Measurements from ENCODE around the gene SERPINA10. TPM values are rescaled to one million over a fixed set of nuclear protein-coding genes. Genes with fewer than 3 reads are reported as not detected.

SERPINA10 gene
- total and polyA plus RNA-seq, 9 donors = 0.03 to 0.19 (median 0.05) TPM; not detected in 4

DNA sequence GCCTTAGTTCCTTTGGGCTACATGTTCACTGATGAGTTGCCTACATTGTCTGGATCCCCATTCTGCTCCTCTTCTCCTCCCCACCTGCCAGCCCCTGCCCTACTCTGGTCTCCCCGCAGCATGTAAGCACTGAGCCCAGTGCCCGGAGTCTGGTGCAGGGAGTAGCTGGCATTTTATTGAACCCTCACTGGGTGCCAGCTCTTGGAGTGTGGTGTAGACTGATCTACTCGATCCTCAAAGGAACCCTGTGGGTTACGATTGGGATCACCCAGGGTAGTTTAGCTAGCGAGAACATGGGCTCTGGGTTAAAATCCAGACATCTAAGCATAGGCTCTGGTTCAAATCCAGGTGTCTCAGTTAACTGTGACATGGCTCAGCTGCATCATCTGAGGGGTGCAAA lies 38.4 kb upstream of the SERPINA10 start:
- no peak for DNase-seq
- H3K4me3 ChIP-seq (ENCODE audit: low read length) = no peak overlapping the region
- H3K4me1 ChIP-seq (ENCODE audit: control insufficient read depth, insufficient read depth, low read length) = no peaks in the 10 kb centered on the region
- 94% methylated on average over 4 of the region's 5 CpGs for WGBS (ENCODE audit: insufficient coverage)
- H3K27ac ChIP-seq (ENCODE audit: low read length) = no peak overlapping the region
- H3K9me3 ChIP-seq (replicated peaks; ENCODE audit: control insufficient read depth, low read depth, low read length) = no peaks in the 10 kb centered on the region
- H3K27me3 ChIP-seq (ENCODE audit: control insufficient read depth, insufficient read depth, low read length) = no peaks in the 10 kb centered on the region
- H3K36me3 ChIP-seq (ENCODE audit: control insufficient read depth, insufficient read depth, low read length) = no peaks in the 10 kb centered on the region

GRCh38 chr14:94330857-94331256 lies 37.8 kb upstream of the SERPINA10 start:
- WGBS (ENCODE audit: insufficient coverage) = 53% methylated on average over 2 of the region's 2 CpGs
- Histone ChIP-seq H3K27ac (ENCODE audit: low read length) (no peak overlapping the region), H3K27me3 (ENCODE audit: control insufficient read depth, insufficient read depth, low read length) (no peaks in the 10 kb centered on the region)

DNA sequence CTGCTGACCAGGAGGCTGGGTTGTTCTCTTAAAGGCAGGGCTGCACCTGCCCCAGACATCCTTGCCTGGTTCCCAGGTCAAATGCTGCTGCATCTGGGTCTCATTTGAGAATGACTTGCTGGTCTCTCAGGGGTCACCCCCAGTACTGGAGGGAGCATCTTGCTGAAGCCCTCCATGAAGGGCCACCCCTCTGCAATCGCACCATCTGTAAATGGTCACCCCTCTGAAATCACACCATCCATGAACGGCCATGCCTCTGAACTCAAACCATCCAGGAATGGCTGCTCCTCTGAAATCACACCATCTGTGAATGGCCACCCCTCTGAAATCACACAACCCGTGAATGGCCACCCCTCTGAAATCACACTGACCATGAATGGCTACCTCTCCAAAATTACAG lies 37.4 kb upstream of the SERPINA10 start:
- Histone ChIP-seq H3K4me3 (ENCODE audit: low read length) (no peak overlapping the region), H3K36me3 (ENCODE audit: control insufficient read depth, insufficient read depth, low read length) (no peaks in the 10 kb centered on the region), H3K9me3 (replicated peaks; ENCODE audit: control insufficient read depth, low read depth, low read length) (no peaks in the 10 kb centered on the region), H3K4me1 (ENCODE audit: control insufficient read depth, insufficient read depth, low read length) (no peaks in the 10 kb centered on the region), H3K27me3 (ENCODE audit: control insufficient read depth, insufficient read depth, low read length) (no peaks in the 10 kb centered on the region), H3K27ac (ENCODE audit: low read length) (no peak overlapping the region)
- WGBS (ENCODE audit: insufficient coverage) = 83% methylated on average over 3 of the region's 3 CpGs
- no peak for DNase-seq

More at GRCh38 chr14:94330857-94331256, 37.8 kb upstream of the SERPINA10 start:
- H3K9me3 ChIP-seq (replicated peaks; ENCODE audit: control insufficient read depth, low read depth, low read length) = no peaks in the 10 kb centered on the region
- no peak for DNase-seq
- no peak overlapping the region for H3K4me3 ChIP-seq (ENCODE audit: low read length)
- no peaks in the 10 kb centered on the region for H3K36me3 ChIP-seq (ENCODE audit: control insufficient read depth, insufficient read depth, low read length)
- no peaks in the 10 kb centered on the region for H3K4me1 ChIP-seq (ENCODE audit: control insufficient read depth, insufficient read depth, low read length)

GRCh38 chr14:94329857-94330256 lies 36.8 kb upstream of the SERPINA10 start:
- WGBS (ENCODE audit: insufficient coverage) = 67% methylated on average over 1 of the region's 4 CpGs
- DNase-seq = no peak
- Histone ChIP-seq H3K27ac (ENCODE audit: low read length) (no peak overlapping the region), H3K27me3 (ENCODE audit: control insufficient read depth, insufficient read depth, low read length) (no peaks in the 10 kb centered on the region), H3K9me3 (replicated peaks; ENCODE audit: control insufficient read depth, low read depth, low read length) (no peaks in the 10 kb centered on the region), H3K4me1 (ENCODE audit: control insufficient read depth, insufficient read depth, low read length) (no peaks in the 10 kb centered on the region), H3K4me3 (ENCODE audit: low read length) (no peak overlapping the region), H3K36me3 (ENCODE audit: control insufficient read depth, insufficient read depth, low read length) (no peaks in the 10 kb centered on the region)

GRCh38 chr14:94328196-94328595 lies 35.1 kb upstream of the SERPINA10 start:
- no peaks in the 10 kb centered on the region for H3K4me1 ChIP-seq (ENCODE audit: control insufficient read depth, insufficient read depth, low read length)
- H3K4me3 ChIP-seq (ENCODE audit: low read length) = no peak overlapping the region
- 60% methylated on average over 1 of the region's 2 CpGs for WGBS (ENCODE audit: insufficient coverage)
- H3K27me3 ChIP-seq (ENCODE audit: control insufficient read depth, insufficient read depth, low read length) = no peaks in the 10 kb centered on the region
- H3K9me3 ChIP-seq (replicated peaks; ENCODE audit: control insufficient read depth, low read depth, low read length) = no peaks in the 10 kb centered on the region
- H3K27ac ChIP-seq (ENCODE audit: low read length) = no peak overlapping the region
- no peak for DNase-seq
- no peaks in the 10 kb centered on the region for H3K36me3 ChIP-seq (ENCODE audit: control insufficient read depth, insufficient read depth, low read length)

GRCh38 chr14:94322648-94323570 lies 29.8 kb upstream of the SERPINA10 start, which contains the start of gene SERPINA6:
Gene SERPINA6 (minus strand): TSS chr14:94323336. CDS start chr14:94314648, 8,688 bp downstream.
- DNase-seq = no peak
- Histone ChIP-seq H3K9me3 (replicated peaks; ENCODE audit: control insufficient read depth, low read depth, low read length) (no peaks in the 10 kb centered on the region), H3K27ac (ENCODE audit: low read length) (no peak within 1 kb of the TSS), H3K4me3 (ENCODE audit: low read length) (no peak within 1 kb of the TSS), H3K36me3 (ENCODE audit: control insufficient read depth, insufficient read depth, low read length) (no peaks in the 10 kb centered on the region), H3K4me1 (ENCODE audit: control insufficient read depth, insufficient read depth, low read length) (no peaks in the 10 kb centered on the region), H3K27me3 (ENCODE audit: control insufficient read depth, insufficient read depth, low read length) (no peaks in the 10 kb centered on the region)
- WGBS (ENCODE audit: insufficient coverage) = 78% methylated on average over 7 of the region's 15 CpGs

DNA sequence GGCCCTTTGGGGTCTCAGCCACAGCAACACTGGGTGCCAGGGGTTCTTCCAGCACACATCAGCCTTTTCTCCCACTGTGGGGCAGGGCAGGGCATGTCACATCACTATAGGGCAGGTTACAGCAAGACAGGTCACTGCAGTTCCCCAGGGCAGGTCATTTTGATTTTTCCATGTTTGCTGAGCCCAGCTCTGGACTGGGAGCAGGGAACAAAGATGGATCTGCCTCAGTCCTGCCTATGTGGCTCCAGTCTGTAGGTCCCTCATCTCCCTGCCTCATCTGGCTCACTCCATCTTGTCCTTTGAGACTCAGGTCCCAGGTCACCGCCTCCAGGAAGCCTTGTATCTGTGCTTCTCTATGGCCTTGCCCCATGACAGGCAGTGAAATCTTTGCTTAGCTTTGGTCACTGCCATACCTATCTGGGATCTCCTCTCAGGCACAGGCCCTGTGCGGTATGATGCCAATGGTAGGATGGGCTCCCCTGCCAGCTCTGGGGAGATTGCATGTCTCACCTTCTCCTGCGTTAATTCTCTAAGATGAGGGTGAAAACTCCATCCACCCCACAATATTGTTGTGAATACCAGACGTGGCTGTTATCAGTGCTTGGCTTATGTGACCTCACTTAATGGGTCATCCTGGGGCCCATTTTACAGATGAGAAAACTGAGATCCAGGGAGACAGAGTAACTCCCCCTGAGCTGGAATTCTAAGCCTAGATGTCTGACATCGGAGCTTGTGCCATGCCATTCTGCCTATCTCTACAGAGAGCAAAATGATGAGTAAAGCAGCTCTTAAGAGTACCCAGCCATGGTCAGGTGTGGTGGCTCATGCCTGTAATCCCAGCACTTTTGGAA lies 28.6 kb upstream of the SERPINA10 start:
- Histone ChIP-seq H3K4me3 (ENCODE audit: low read length) (no peak overlapping the region), H3K4me1 (ENCODE audit: control insufficient read depth, insufficient read depth, low read length) (no peaks in the 10 kb centered on the region), H3K27me3 (ENCODE audit: control insufficient read depth, insufficient read depth, low read length) (no peaks in the 10 kb centered on the region), H3K9me3 (replicated peaks; ENCODE audit: control insufficient read depth, low read depth, low read length) (no peaks in the 10 kb centered on the region), H3K27ac (ENCODE audit: low read length) (no peak overlapping the region), H3K36me3 (ENCODE audit: control insufficient read depth, insufficient read depth, low read length) (no peaks in the 10 kb centered on the region)
- no peak for DNase-seq
- WGBS (ENCODE audit: insufficient coverage) = 86% methylated on average over 3 of the region's 5 CpGs

DNA sequence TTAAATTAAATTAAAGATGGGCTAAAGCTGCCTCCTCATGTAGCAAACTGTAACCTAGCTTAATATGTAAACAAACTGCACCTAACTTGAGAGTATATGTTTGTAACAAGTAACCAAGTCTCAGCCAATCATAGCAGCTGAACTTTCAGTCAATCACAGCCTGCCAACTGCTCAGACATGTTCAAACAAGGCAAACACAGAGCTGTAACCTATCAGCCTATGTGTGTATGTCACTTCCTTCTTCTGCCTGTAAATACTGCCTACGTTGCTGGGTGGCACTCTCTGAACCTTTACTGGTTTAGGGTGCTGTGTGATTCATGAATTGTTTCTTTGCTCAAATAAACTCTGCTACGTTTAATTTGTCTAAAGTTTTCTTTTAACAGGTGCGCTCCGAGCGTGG lies 27.2 kb upstream of the SERPINA10 start:
- Histone ChIP-seq H3K36me3 (ENCODE audit: control insufficient read depth, insufficient read depth, low read length) (no peaks in the 10 kb centered on the region), H3K4me3 (ENCODE audit: low read length) (no peak overlapping the region), H3K9me3 (replicated peaks; ENCODE audit: control insufficient read depth, low read depth, low read length) (no peaks in the 10 kb centered on the region), H3K27me3 (ENCODE audit: control insufficient read depth, insufficient read depth, low read length) (no peaks in the 10 kb centered on the region), H3K4me1 (ENCODE audit: control insufficient read depth, insufficient read depth, low read length) (no peaks in the 10 kb centered on the region), H3K27ac (ENCODE audit: low read length) (no peak overlapping the region)
- no peak for DNase-seq
- 75% methylated on average over 4 of the region's 5 CpGs for WGBS (ENCODE audit: insufficient coverage)

GRCh38 chr14:94317259-94317658 lies 24.2 kb upstream of the SERPINA10 start:
- peak; percentile 3 for DNase-seq
- no CpG with 5 or more reads among the region's 4 CpGs for WGBS (ENCODE audit: insufficient coverage)

GRCh38 chr14:94316692-94317091 lies 23.6 kb upstream of the SERPINA10 start:
- H3K27ac ChIP-seq (ENCODE audit: low read length) = no peak overlapping the region
- no peaks in the 10 kb centered on the region for H3K4me1 ChIP-seq (ENCODE audit: control insufficient read depth, insufficient read depth, low read length)
- H3K36me3 ChIP-seq (ENCODE audit: control insufficient read depth, insufficient read depth, low read length) = no peaks in the 10 kb centered on the region
- no peaks in the 10 kb centered on the region for H3K9me3 ChIP-seq (replicated peaks; ENCODE audit: control insufficient read depth, low read depth, low read length)
- no peak for DNase-seq
- no peak overlapping the region for H3K4me3 ChIP-seq (ENCODE audit: low read length)
- no peaks in the 10 kb centered on the region for H3K27me3 ChIP-seq (ENCODE audit: control insufficient read depth, insufficient read depth, low read length)
- 71% methylated on average over 1 of the region's 1 CpG for WGBS (ENCODE audit: insufficient coverage)

More at GRCh38 chr14:94317259-94317658, 24.2 kb upstream of the SERPINA10 start:
- Histone ChIP-seq H3K4me1 (ENCODE audit: control insufficient read depth, insufficient read depth, low read length) (no peaks in the 10 kb centered on the region), H3K27ac (ENCODE audit: low read length) (no peak overlapping the region), H3K27me3 (ENCODE audit: control insufficient read depth, insufficient read depth, low read length) (no peaks in the 10 kb centered on the region), H3K9me3 (replicated peaks; ENCODE audit: control insufficient read depth, low read depth, low read length) (no peaks in the 10 kb centered on the region), H3K36me3 (ENCODE audit: control insufficient read depth, insufficient read depth, low read length) (no peaks in the 10 kb centered on the region), H3K4me3 (ENCODE audit: low read length) (no peak overlapping the region)

All from muscle of leg (tissue), 11 donors.